DMS 273 (cell line): ENCODE data around the gene TP53I11.

Experiments used
- DNase-seq: peaks from one replicate; lab custom pipeline; 2025; ENCODE audit not compliant: unreplicated experiment; lab: John Stamatoyannopoulos, UW

TP53I11 gene

DNA sequence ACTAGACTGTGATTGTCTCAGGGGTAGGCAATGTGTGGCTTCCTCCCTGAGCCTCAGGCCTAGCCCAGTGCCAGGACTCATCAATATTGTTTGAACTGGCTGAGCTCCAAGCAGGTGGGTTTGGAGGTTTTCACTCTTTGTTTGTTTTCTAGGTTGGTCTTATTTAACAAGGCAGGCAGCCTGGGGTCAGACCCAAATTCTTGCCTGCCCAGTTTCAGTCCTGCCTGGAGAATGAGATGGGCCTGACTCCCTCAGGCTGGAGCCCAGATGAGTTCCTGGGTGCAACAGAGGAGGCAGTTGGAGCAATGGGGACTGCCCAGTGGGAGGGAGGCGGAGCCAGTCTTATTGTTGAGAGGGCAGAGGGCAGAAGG lies 28.3 kb upstream of the TP53I11 start:
- no peak for DNase-seq

DNA sequence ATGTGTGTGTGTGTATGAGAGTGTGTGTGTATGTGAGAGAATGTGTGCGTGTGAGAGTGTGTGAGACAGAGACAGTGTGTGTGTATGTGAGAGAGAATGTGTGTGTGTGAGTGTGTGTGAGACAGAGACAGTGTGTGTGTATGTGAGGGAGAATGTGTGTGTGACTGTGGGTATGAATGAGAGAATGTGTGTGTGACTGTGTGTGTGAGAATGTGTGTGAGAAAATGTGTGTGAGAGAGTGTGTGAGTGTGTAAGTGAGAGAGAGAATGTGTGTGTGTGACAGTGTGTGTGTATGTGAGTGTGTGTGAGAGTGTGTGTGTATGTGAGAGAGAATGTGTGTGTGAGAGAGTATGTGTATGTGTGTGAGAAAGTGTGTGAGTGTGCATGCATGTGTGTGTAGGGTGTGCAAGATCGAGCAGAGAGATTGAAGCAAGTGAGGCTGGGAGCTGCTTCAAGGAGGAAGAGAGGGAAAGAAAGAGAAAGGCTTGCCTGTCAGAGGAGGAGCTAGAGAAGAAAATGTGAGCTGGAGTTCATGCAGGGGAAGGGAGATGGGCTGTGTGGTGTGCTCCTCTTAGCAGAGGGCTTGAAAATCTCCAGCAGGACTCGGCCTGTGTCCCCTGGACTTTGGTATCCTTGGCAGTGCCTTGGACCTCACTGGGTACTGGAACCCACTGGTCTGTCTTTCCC lies 27.7 kb upstream of the TP53I11 start:
- DNase-seq, result no peak

DNA sequence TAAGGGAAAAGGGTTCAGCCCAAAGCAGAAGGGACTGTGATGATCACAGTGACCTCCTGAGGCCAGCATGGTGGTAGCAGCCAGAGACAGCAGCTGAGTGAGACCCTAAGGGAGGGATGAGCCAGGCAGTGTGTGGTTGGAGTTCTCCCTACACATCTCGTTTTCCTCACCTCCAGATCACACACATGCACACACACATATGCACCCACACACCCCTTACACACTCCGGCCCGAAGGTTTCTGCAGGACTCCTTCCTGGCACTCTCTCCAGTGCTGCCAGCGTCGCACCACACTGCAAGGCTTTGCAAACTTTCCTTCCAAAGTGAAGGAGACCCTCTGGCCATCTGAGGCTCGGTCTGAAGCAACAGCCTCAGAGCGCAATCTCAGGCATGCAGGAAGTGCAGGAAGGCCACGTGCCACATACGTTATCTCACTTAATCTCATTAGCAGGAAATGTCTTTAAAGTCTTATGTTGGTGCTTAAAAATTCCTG lies 26.9 kb upstream of the TP53I11 start:
- peak; percentile 21 for DNase-seq

DNA sequence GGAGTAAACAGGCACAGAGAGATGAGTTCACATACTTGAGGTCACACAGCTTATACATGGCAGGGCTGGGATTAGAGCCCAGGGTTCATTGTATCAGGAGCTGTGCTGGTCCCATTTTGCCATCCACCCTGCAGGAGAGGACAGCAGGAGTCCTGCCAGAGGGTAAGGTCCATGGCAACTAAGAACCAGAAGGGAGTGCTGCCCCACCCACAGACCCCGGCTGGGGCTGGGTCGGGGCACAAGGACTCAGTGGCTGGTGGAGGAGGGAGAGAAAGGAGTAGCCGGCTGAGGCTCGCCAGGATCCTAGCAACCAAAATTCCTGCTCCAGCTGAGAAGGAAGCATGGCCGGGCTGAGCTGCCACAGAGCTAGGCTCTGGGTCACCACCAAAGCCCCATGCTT lies 25.9 kb upstream of the TP53I11 start:
- no peak for DNase-seq

DNA sequence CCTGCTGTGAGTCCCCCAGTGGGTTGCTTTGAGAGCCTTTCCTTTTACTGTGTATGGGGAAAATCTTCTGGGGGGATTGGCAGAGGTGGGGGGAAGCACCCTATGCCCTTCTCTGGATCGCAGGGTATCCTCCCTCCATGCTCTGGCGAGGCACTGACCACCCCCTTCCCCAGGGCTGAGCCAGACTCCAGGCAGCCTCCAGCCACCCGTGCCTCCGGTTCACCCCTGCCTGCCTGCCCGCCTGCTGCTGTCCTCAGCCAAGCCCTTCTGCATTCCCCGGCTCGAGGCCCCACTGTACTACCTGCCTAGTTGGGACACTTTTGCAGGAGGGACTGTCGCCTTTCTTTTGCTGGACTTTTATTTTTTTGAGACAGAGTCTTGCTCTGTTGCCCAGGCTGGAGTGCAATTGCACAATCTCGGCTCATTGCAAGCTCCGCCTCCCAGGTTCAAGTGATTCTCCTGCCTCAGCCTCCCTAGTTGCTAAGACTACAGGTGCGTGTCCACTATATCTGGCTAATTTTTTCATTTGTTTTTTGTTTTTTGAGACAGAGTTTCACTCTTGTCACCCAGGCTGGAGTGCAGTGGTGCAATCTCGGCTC lies 23.8 kb upstream of the TP53I11 start:
- DNase-seq, result no peak

DNA sequence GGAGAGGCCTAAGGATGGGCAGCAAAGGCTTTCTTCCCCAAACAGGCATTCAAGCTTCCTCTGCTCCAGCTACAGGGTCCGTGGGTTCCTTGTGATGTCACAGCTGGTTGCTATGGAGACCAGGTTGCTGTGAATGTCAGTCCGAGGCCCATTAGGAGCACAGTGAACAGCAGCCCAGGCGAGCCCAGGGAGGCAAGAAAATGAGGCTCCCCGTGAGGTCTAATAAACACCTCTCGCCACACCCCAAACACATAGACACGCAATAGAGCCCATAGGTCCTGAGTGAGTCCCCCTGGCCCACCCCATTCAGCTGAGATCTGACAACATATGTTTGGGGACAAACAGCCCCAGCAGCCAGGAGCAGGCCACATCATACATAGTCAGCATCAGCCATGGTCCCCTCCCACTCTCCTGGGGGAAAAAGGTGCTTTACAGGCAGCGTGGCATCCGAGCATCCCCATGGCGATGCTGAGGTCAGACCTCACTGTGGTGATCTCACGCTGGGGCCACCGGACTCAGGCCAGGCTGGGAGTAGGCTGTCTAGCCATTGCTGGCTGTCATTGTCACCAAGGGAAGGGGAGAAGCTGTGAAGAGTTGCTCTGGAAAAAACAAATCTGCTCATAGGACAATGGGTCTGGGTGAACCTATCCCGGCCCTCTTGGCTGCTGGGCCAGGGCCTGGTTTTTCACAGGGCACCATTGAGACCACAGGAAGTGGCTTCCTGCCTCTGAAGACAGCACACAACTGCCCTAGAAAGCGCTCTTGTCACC lies 23.1 kb upstream of the TP53I11 start:
- no peak for DNase-seq

DNA sequence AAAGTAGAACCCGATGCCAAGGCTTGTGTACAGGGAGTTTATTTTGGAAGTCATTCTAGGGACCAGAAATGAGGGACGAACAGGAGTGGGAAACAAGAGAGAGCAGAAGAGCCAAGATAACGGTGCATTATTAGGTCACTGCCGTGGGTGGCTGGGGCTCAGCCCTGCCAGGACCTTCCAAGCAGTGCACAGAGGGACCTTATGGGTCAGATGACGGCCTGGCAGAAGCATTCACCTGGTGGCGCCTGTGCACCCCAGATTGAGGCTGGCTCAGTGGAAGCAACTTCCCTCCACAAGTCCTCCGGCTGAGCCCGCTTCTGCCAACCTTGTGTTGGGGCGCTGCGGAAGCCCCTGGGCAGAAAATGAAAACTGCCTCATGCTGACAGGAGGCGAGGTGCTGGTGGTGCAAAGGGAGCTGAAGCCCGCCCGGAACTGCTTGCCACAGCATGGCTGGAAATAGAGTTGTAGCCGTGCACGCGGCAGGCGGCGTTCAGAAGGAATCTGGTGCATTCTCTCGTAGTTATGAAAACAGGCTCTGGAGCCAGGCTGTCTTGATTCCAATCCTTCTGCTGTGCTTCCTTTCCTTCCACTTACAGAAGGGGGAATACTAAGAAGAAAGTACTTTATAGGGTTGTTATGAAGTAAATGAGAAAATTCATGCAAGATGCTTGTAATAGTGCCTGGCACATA lies 22.2 kb upstream of the TP53I11 start:
- DNase-seq, result no peak

DNA sequence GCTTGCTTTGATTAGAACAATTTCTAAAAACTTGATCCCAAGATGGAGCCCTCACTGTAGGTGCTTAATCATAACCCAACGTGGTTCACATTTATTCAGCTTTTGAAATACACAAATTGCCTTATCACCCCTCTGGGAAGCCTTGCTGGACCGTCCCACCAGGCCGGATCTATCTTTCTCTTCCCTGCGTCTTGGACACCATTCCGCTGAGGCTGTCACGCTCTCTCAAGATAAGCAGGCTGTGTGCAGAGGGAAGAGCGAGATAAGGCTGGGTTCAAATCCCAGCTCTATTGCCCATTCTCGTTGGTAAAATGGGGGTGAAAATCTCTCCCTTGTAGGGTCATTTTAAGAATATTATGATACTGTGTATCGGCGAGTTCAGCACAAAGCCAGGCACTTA lies 20.5 kb upstream of the TP53I11 start:
- DNase-seq, result no peak

DNA sequence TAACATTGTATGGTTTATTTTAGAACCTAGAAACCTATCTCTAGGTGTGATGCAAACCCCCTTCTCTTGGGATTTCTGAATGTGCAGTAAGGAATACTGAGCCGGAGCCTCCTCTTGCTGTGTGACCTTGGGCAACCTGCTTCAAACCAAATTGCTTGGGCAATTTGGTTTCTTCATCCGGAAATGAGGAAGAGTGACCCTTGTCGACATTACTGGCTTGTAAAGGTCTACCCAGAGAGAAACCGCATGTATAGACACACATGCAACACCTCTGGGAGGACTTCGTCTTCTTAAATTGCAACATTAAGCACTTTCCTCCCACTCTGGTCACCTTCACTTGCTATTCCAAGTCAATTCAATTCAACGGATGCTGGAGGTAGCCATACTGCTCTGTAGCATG lies 19.6 kb upstream of the TP53I11 start:
- DNase-seq, result no peak

DNA sequence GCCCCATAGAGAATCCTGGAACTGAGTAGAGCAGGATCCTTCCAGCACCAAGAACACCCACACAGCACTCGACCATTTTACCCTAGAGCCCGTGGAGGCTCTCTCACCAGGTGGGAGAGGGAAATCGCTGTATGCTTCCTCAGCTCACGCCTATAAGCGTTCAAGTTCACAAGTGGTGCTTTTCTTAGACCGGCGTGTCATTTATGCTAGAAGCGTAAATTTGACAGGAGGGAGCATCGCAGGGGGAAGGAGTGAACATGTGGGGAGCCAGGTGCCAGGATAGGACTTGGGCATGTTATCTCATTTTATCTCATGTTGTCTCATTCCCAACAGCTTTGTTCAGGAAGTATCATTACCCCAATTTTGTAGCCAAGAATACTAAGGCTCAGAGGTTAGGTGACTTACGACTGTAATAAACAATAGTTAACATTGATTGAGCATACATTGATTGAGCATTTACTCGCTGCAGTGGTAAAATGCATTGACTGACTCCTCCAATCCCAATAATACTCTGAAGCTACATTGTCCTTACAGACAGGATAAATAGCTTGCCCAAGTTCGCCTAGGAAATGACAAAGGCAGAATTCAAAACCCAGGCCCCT lies 19.1 kb upstream of the TP53I11 start:
- peak; percentile 13 for DNase-seq

DNA sequence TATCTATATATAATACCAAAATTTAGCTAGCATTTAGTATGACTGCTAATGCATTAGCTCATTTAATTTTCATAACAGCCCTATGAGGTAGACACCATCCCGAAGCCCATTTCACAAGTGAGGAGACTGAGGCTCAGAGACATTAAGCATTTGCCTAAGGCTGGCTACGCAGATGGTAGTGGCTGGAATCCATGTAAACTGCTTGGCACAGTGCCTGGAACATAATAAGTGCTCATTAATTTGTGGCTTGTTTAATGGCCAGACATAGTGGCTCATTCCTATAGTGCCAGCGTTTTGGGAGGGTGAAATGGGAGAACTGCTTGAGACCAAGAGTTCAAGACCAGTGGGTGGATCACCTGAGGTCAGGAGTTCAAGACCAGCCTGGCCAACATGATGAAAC lies 17.8 kb upstream of the TP53I11 start:
- peak; percentile 79 for DNase-seq

DNA sequence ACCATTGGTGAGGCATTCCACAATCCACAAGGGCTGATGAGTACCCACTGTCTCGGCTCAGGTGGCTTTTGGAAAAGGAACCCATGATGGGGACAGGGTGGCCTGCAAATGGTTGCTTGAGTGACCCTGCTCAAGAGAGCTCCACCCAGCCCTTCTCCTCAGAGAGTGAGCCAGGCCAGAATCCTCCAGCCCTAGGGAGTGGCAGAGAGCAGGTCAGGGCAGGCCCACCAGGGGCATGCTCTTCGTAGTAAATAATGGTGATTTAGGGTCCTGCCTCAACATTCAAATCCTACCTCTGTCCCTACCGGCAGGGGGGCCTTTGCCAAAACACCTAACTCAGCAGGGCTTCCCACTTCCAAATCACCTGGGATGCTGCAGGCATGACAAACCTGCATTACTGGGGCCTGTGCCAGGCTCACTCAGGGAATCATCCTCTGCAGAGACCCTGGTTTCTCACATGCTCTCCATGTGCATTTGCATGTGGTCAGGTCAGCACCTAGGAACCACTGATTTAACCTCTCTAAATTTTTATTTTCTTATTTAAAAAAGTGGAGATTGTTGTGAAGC lies 17.3 kb upstream of the TP53I11 start:
- DNase-seq, result no peak

DNA sequence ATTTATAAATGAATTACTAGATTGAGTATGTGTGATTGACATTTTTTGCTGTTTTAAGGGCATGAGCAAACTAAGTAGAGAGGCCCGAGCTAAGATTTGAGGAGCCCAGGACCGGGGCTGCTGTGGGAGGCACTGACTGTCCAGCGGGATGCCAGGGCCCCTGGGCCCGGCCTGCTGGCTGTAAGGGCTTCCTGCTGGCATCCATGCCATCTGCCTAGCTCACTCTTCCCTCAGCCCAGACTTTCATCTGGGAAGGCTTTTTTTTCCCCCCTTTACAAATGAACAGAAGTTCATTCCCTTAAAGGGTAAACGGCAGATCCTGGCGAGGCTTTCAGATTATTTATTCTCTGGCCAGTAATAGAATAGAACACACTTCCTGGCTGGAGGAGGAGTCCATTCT lies 16.0 kb upstream of the TP53I11 start:
- peak; percentile 66 for DNase-seq

DNA sequence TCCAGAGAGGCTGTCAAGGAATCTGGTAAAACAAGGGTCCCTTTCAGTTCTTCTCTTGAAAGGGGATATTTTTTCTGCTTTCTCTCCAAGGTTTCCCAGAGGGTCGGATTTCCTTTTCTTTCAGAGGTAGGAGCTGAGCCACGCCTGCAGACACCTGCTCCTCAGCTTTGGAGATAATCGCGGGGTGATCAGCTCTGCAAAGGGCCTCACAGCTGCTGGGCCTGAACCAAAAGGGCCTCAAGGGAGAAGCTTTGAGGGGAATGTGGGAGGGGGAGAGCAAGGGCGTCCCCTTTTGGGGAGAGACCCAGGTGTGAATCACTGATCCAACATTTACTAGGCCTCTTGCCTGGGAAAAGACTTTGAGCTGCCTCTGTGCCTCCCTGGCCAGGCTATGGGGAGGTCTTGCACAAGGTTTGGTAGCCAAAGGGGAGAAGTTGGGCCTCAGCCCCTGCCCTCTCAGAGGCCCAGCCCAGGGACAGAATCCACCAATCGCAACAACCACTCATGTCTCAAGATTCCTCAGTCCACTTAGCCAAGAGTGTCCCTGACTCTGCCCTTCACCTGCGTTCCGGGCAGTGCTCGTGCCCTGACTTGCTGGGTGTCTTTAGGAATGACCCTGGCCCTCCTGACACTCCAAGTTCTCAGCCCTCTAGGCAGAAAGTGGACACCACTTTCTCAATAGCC lies 14.0 kb upstream of the TP53I11 start:
- peak; percentile 47 for DNase-seq

DNA sequence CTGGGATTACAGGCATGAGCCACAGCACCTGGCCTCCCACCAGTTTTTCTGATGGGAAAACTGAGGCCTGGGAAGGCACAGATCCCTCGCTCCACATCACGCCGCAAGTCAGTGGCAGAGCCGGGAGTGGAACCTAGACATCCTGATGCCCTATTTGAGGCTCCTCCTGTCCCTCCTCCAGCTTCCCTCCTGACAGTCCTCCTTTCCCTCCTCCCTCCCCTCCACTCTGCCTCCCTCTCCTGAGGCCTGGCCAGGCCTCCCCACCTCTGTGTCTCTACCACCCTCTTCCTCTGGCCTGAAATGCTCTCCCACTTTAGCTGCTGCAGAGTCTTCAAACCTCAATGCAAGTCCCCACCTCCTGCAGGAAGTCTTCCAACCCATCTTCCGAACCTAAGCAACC lies 13.3 kb upstream of the TP53I11 start:
- no peak for DNase-seq

DNA sequence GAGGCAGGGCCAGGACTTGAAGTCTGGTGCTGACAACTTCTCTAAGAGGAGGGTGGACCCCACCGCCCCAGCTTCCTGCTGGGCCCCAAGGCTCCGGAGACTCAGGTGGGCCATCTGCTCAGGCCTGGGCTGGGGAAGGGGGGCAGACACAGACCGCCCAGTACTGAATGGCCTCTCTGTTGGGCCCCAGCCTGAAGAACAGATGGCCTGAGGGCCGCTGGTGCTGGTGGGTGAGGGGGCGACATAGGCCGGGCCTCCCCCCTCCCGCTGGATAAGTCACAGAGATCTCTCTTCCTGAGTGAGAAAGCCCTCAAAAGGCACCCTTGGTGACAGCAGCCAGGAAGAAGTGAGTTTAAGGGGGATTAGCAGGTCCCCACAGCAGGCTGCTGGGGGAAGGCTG lies 12.5 kb upstream of the TP53I11 start:
- peak; percentile 68 for DNase-seq

DNA sequence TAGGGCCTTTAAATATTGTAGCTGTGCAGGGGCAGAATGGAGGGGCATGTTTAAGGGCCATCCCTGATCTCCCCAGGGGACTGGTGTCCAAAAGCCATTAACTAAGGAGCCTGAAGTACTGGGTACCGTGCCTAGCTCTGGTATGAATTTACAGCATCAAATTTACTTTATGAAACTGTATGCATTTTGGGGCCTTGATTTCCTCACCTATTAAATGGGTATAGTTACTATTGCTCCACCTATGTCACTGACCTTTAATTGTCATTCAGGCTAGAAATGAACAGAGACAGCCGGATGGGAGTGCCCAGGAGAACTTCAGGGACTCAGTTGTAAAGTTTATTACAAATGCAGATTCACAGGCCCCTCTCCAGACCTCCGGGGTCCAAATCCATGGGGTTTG lies 11.8 kb upstream of the TP53I11 start:
- DNase-seq, result no peak

DNA sequence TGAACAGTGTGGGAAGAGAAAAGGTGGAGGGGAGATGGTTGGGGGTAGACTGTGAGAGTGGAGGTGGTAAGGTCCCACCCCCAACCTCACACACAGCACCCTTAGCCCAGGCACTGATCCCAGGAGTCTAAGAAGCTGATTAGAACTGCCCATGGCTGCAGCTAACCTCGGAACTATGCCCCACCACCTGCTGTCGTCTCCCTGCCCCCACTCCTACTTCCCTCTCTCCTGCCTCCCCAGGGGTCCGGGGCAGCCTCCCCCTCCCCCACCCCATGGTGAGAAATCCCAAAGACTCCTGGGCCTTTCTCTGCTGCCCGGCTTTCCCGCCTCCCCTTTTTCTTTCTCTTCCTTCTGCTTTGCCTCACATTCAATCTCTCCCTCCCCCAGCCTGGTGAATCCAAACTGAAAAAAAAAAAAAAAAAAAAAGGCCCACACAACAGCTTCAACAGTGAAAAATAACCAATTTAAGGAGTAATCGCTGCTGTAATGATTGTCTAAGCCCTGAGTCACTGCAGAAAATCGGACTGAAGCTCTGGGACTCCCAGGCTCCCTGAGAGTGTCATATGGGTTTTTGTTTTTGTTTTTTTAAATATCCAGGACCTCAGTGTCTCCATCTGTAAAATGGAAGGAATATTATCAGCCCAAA lies 9.6 kb upstream of the TP53I11 start:
- DNase-seq, result no peak

DNA sequence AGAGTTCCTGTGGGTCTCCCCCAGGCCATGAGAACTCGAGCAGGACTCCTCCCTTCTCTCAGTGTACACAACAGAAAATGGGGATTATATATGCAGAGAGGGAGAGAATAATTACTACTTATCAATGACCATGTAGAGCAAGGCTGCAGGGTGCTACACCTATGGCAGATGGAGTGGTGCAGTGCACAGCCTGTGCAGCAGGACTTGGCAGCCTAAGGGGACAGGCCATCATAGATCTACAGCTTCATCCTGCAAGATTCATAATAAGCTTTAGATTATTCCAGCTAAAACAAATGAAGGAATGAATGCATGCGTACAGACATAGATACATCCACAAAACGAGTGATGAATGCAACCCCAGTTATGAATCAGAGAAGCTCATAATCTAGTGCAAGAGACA lies 8.4 kb upstream of the TP53I11 start:
- peak; percentile 16 for DNase-seq
